HG03439 (cell line): Measurements from ENCODE around the gene OR52M1.

Experiments
- ATAC-seq: cut with Tn5 transposase; IDR thresholded peaks from one replicate; pipeline ENCODE4 v1.9.1; 2021; ENCODE audit warnings: mild to moderate bottlenecking, moderate library complexity; ENCODE audit not compliant: unreplicated experiment

OR52M1 gene

DNA sequence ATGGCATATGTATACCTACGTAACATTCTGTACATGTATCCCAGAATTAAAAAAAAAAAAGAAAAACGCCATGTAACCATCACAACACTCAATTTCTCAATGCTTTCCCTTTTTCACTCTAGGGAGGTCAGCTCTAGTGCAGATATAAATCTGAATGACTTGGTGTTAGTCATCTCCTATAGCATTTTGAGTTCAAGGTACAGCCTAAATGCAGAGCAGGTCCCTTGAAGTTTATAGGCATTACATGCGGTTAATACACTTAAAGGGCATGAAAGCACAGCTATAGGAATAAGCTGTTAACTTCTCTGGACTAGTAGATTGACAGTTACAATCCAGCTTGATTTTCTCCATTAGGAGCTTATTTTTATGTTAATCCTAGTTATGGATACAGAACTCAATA lies 20.4 kb downstream of the OR52M1 start:
- ATAC-seq: no peak

DNA sequence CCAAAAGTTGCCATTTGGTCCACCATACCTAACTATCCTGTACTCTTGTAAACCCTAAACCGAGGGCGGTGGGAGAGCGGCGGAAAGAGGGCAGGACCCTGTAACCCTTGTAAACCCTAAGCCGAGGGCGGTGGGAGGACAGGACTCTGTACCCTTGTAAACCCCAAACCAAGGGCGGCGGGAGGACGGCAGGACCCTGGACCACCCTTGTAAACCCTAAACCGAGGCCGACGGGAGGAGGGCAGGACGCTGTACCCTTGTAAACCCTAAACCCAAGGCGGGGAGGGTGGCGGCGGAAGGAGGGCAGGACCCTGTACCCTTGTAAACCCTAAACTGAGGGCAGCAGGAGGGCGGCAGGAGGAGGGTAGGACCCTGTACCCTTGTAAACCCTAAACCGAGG lies 24.1 kb downstream of the OR52M1 start:
- ATAC-seq: no peak

DNA sequence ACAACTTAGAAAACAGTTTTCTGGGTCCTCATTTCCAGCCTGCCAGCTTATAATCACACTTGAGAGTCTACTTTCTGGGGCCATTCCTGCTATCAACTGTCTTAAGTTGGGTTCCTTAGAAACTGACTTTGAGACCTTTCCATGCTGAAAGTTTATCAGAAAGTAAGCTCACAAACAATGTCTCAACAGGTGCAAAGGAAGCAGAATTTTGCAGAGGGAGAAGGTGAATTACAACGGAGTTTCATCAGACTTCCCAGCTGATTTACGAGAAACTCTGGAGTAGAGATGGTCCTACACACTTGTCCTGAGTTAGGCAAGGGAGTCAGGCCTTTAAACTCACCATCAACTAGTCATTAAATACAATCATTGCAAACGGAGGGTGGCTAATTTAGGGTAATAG lies 31.9 kb downstream of the OR52M1 start:
- ATAC-seq: no peak

DNA sequence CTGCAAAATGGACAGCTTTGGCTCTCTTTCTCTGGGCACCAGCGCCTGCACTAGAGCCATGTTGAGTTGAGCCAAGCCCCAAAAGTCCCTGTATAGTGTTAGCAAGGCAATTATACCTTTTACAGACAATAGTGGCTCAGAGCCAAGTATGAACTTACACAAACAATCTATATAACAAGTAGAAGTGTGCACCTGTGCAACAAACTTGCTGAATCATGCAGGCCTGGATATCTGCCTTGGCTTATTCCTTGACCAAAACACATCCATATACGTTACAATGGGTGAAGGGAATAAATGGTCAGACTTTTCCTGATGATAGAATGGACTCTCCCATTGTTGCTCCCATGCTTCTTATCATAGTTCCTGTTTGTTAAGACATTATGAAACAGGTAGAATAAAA lies 32.8 kb downstream of the OR52M1 start:
- ATAC-seq: no peak

DNA sequence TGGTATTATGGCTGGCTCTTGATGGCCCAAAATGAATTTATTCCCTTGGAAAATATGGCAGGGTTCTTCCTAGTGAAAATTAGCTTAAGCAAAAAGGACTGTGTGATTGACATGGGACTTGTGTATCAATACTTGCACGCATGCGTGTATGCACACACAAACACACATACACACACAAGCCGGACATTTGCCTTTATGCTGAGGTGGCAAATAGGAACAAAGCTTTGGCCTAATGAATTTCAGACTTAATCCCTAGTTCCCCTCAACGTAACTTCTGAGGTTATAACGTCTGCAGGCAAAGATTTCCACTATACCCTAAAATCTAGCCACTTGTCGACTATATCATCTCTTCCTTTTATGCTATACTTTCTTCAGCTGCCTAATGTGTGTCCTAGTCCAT lies 33.6 kb downstream of the OR52M1 start:
- no peak for ATAC-seq

DNA sequence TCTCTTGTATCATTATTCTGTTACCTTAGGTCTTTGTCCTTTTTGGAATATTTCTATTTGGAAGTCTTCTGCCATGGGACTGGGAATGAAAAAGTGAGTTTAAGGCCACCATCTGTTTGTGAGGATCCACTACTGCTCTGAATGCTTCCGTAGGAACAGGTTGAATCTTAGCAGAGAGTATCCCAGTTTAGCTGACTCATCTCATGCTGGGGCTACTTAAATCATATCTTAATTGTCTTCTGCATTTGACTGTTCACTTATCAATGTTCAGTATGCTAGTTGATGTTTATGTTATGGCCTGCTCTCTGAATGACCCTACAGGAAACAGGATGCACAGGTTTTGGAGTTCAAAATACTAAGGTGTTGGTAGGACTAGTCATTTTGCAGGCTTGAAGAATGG lies 35.1 kb downstream of the OR52M1 start:
- ATAC-seq: no peak

DNA sequence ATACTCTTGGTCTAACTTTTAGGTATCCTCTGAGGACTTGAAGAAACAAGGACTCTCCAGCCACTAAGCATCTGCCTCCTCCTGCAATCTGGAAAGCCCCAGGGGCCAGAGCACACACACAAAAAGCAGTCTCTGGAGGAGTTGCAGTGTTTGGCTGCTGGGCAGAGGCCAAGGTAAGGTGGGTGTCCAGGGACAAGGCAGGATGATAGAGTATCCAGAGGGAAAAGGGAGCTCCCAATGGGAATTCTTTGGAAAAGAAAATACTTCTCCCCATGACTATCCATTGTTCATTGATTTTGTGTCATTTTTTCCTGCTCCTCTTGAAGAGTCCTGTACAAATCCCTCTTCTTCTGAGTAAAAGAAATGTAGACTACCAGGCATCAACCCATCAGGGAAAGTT lies 36.5 kb downstream of the OR52M1 start, which contains the start of gene OR52I2:
Gene OR52I2, plus strand, starts transcription at position 301 of the 400 bp plus-strand sequence.
- no peak for ATAC-seq

DNA sequence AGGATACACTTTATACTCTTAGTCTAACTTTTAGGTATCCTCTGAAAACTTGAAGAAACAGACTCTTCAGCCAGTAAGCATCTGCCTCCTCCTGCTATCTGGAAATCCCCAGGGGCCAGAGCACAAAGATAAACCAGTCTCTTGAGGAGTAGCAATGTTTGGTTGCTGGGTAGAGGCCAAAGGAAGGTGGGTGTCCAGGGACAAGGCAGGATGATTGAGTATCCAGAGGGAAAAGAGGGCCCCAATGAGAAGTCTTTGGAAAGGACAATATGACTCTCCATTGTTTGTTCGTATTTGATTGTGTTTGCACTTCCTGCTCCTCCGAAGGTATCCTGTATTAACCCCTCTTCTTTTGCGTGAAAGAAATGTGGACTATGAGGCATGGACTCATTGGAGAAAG lies 44.0 kb downstream of the OR52M1 start:
- ATAC-seq: no peak

DNA sequence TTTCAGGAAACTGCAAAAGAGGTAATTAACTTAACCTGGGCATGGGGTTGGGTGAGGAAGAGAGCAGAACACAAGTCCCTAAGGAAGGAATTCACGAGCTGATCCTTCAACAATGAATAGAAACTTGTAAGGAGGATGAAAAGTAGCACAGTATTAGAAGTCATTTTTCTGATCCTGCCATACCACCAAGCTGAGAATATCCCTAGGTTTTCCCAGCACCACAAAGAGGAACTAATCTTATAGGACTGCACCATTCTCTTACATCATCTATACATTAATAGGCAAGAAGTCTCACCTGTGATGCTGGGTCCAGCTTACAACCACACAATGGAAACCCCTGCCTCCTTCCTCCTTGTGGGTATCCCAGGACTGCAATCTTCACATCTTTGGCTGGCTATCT lies 48.7 kb downstream of the OR52M1 start, which contains the start of gene OR52I1:
Gene OR52I1, plus strand, starts transcription at position 301 of the 400 bp plus-strand sequence. Its CDS starts 0 bp downstream, at position 301.
- no peak for ATAC-seq
